OCI-LY1 (cell line): ENCODE measurements around the gene ITSN1.

Experiments used
- H2AFZ ChIP-seq: fragments of 200-600 bp; sonication (generic), shearing (Covaris generic); 2 replicates; pipeline ENCODE4 v1.6.0; 2014; ENCODE audit warnings: antibody characterized with exemption, mild to moderate bottlenecking, low read length
- H3F3A ChIP-seq: fragments of 200-600 bp; sonication (generic), shearing (Covaris generic); 2 replicates; pipeline ENCODE4 v1.6.0; 2014; ENCODE audit warnings: mild to moderate bottlenecking, antibody characterized with exemption, low read length, moderate library complexity; ENCODE audit not compliant: insufficient read depth
- H3K27ac ChIP-seq: fragments of 200-600 bp; sonication (generic); 2 replicates; pipeline ENCODE4 v1.5.1; 2014; ENCODE audit warnings: low read length, mixed run types, mild to moderate bottlenecking, low read depth; ENCODE audit not compliant: poor library complexity, severe bottlenecking
- H3K27me3 ChIP-seq: fragments of 200-600 bp; sonication (generic); 2 replicates; pipeline ENCODE4 v1.6.0; 2014; ENCODE audit warnings: antibody characterized with exemption, mild to moderate bottlenecking, low read length, moderate library complexity; ENCODE audit not compliant: insufficient read depth
- H3K36me3 ChIP-seq: fragments of 200-600 bp; sonication (generic); 2 replicates; pipeline ENCODE4 v1.6.1; 2014; ENCODE audit warnings: mild to moderate bottlenecking, antibody characterized with exemption, low read length, moderate library complexity, mixed read lengths; ENCODE audit not compliant: insufficient read depth
- H3K4me1 ChIP-seq: fragments of 200-600 bp; sonication (generic); 2 replicates; pipeline ENCODE4 v1.5.1; 2014; ENCODE audit warnings: mild to moderate bottlenecking, low read length, moderate library complexity; ENCODE audit not compliant: insufficient read depth, severe bottlenecking
- H3K4me2 ChIP-seq: fragments of 200-600 bp; sonication (generic), shearing (Covaris generic); 2 replicates; pipeline ENCODE4 v1.6.1; 2014; ENCODE audit warnings: low read length
- H3K4me3 ChIP-seq: fragments of 200-600 bp; sonication (generic); 2 replicates; pipeline ENCODE4 v1.5.1; 2014; ENCODE audit warnings: low read length, low read depth, mild to moderate bottlenecking, mixed read lengths; ENCODE audit not compliant: poor library complexity, severe bottlenecking
- H3K79me2 ChIP-seq: fragments of 200-600 bp; shearing (Covaris generic); 2 replicates; pipeline ENCODE4 v1.6.1; 2016; ENCODE audit warnings: mixed run types, low read length, mixed read lengths; ENCODE audit not compliant: insufficient read depth
- H3K9ac ChIP-seq: fragments of 200-600 bp; sonication (generic), shearing (Covaris generic); 2 replicates; pipeline ENCODE4 v1.6.1; 2014; ENCODE audit warnings: mild to moderate bottlenecking, low read length, mixed read lengths
- H3K9me2 ChIP-seq: fragments of 200-600 bp; sonication (generic), shearing (Covaris generic); 2 replicates; pipeline ENCODE4 v1.6.1; 2014; ENCODE audit warnings: low read depth, mild to moderate bottlenecking, low read length, mixed read lengths
- H3K9me3 ChIP-seq: fragments of 200-600 bp; shearing (Covaris generic); 2 replicates; pipeline ENCODE4 v1.6.1; 2014; ENCODE audit warnings: low read length, mixed read lengths
- H4K20me1 ChIP-seq: fragments of 200-600 bp; sonication (generic), shearing (Covaris generic); 2 replicates; pipeline ENCODE4 v1.6.0; 2016; ENCODE audit warnings: mild to moderate bottlenecking, low read length; ENCODE audit not compliant: insufficient read depth
- EZH2 ChIP-seq: fragments of 200-600 bp; sonication (generic), shearing (Covaris generic); IDR thresholded peaks from 2 replicates; pipeline ENCODE4 v1.8.0; 2017; ENCODE audit warnings: borderline replicate concordance, mixed run types, mild to moderate bottlenecking, antibody characterized with exemption, low read length, moderate library complexity, mixed read lengths
- TF ChIP-seq, protein P1 (sequence below): fragments of 200-600 bp; sonication (generic), shearing (Covaris generic); IDR thresholded peaks from 2 replicates; pipeline ENCODE4 v1.5.1; 2017; ENCODE audit warnings: mild to moderate bottlenecking, antibody characterized with exemption, low read length, moderate library complexity, mixed read lengths

The ITSN1 gene

DNA sequence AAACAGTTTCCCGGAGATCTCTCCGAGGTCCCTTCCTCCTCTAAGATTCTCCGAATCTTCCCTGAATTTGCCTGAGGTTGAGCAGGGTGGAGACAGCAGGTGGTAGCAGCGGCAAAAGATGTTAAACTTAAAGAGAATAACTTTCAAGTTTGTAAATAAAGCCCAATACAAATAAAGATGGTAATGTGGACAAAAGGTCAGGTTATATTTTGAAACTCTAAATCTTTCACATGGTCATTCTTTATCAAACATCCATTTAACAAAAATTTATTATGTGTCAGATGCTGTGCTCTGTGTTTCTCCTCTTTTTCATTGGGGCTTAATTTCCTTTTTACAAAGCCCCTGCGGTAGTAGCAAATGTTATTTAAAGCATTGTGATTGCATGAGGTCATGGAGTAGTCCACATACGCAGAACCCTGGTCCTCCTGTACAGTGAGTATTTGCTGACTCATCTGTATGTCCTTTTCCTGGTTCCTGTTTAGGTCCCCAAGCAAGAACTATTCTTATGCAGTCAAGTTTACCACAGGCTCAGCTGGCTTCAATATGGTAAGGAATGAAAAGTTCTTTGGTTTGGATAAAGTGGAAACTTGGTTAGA lies 119.2 kb downstream of the ITSN1 start:
- Histone ChIP-seq H3K4me2 (no peak overlapping the region), H3K27ac (no peak overlapping the region), H4K20me1 (no peaks in the 10 kb centered on the region), H3K36me3 (no peaks in the 10 kb centered on the region), H3K4me1 (no peaks in the 10 kb centered on the region), H3K4me3 (no peak overlapping the region), H3K9me2 (no peaks in the 10 kb centered on the region), H3F3A (no peaks in the 10 kb centered on the region), H2AFZ (no peak overlapping the region), H3K27me3 (no peaks in the 10 kb centered on the region), H3K9me3 (no peaks in the 10 kb centered on the region), H3K9ac (no peak overlapping the region), H3K79me2 (no peaks in the 10 kb centered on the region)
- TF ChIP-seq, protein P1, sequence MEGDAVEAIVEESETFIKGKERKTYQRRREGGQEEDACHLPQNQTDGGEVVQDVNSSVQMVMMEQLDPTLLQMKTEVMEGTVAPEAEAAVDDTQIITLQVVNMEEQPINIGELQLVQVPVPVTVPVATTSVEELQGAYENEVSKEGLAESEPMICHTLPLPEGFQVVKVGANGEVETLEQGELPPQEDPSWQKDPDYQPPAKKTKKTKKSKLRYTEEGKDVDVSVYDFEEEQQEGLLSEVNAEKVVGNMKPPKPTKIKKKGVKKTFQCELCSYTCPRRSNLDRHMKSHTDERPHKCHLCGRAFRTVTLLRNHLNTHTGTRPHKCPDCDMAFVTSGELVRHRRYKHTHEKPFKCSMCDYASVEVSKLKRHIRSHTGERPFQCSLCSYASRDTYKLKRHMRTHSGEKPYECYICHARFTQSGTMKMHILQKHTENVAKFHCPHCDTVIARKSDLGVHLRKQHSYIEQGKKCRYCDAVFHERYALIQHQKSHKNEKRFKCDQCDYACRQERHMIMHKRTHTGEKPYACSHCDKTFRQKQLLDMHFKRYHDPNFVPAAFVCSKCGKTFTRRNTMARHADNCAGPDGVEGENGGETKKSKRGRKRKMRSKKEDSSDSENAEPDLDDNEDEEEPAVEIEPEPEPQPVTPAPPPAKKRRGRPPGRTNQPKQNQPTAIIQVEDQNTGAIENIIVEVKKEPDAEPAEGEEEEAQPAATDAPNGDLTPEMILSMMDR, result no peak
- no peak for TF ChIP-seq EZH2

DNA sequence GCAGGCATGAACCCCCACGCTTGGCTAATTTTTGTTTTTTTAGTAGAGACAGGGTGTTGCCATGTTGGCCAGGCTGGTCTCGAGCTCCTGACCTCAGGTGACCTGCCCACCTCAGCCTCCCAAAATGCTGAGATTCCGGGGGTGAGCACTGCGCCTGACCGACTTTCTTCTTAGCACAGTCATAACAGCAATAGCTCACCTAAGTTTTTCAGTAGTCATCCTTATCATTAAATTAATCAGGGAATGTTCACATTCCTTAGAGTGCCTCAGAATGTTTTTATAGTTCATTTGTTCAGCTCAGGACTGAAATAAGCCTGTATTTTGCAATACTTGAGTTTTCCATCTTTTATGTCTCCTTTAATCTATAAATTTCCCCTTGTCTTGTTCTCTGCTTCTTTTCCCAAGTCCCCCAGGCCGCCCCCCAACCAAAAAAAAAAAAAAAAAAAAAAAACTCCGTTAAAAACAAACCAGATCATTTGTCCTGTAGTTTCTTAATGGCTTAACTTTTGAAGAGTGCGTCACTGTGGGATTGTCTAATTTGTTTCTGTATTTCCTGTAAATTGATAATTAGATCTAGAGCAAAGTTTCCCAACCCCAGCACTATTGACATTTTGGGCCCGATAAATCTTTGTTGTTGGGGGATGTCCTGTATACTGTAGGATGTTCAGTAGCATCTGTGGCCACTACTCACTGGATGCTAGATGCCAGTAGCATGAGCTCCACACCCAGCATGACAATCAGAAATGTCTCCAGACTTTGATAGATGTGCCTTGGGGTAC lies 120.7 kb downstream of the ITSN1 start:
- H2AFZ ChIP-seq, result no peak overlapping the region
- no peaks in the 10 kb centered on the region for H3K27me3 ChIP-seq
- no peak overlapping the region for H3K4me2 ChIP-seq
- H3K4me3 ChIP-seq, result no peak overlapping the region
- no peaks in the 10 kb centered on the region for H3K4me1 ChIP-seq
- H3K9me2 ChIP-seq, result no peaks in the 10 kb centered on the region
- H3K27ac ChIP-seq, result no peak overlapping the region
- H3K9ac ChIP-seq, result no peak overlapping the region
- H3K79me2 ChIP-seq, result no peaks in the 10 kb centered on the region
- no peaks in the 10 kb centered on the region for H3F3A ChIP-seq
- no peaks in the 10 kb centered on the region for H3K36me3 ChIP-seq
- TF ChIP-seq, protein P1, result no peak
- no peak for TF ChIP-seq EZH2
- H4K20me1 ChIP-seq, result no peaks in the 10 kb centered on the region
- H3K9me3 ChIP-seq, result no peaks in the 10 kb centered on the region

DNA sequence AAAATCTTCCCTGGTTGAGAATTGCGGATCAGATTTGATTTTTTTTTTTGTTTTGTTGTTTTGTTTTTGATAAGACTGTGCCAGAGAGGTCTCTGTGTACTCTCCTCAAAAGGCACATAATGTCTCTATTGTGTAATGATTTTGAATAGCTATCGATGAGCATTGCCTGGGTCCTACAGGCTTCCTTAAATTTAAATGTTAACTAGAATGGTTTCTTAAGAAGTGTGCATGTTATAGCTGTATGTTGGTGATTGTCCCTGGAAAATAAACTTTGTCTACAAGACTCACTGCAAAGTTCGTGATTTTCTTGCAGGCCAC lies 121.2 kb downstream of the ITSN1 start:
- no peak overlapping the region for H3K4me3 ChIP-seq
- no peaks in the 10 kb centered on the region for H3K79me2 ChIP-seq
- H3K9ac ChIP-seq, result no peak overlapping the region
- H3F3A ChIP-seq, result no peaks in the 10 kb centered on the region
- TF ChIP-seq, protein P1, result no peak
- no peak for TF ChIP-seq EZH2
- no peaks in the 10 kb centered on the region for H3K9me3 ChIP-seq
- no peak overlapping the region for H2AFZ ChIP-seq
- H3K4me2 ChIP-seq, result no peak overlapping the region
- no peaks in the 10 kb centered on the region for H3K9me2 ChIP-seq
- H3K27ac ChIP-seq, result no peak overlapping the region
- no peaks in the 10 kb centered on the region for H3K27me3 ChIP-seq
- H3K4me1 ChIP-seq, result no peaks in the 10 kb centered on the region
- no peaks in the 10 kb centered on the region for H3K36me3 ChIP-seq
- H4K20me1 ChIP-seq, result no peaks in the 10 kb centered on the region
